ENCODE data around the gene NGFR.

The NGFR gene, protein sequence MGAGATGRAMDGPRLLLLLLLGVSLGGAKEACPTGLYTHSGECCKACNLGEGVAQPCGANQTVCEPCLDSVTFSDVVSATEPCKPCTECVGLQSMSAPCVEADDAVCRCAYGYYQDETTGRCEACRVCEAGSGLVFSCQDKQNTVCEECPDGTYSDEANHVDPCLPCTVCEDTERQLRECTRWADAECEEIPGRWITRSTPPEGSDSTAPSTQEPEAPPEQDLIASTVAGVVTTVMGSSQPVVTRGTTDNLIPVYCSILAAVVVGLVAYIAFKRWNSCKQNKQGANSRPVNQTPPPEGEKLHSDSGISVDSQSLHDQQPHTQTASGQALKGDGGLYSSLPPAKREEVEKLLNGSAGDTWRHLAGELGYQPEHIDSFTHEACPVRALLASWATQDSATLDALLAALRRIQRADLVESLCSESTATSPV

DNA sequence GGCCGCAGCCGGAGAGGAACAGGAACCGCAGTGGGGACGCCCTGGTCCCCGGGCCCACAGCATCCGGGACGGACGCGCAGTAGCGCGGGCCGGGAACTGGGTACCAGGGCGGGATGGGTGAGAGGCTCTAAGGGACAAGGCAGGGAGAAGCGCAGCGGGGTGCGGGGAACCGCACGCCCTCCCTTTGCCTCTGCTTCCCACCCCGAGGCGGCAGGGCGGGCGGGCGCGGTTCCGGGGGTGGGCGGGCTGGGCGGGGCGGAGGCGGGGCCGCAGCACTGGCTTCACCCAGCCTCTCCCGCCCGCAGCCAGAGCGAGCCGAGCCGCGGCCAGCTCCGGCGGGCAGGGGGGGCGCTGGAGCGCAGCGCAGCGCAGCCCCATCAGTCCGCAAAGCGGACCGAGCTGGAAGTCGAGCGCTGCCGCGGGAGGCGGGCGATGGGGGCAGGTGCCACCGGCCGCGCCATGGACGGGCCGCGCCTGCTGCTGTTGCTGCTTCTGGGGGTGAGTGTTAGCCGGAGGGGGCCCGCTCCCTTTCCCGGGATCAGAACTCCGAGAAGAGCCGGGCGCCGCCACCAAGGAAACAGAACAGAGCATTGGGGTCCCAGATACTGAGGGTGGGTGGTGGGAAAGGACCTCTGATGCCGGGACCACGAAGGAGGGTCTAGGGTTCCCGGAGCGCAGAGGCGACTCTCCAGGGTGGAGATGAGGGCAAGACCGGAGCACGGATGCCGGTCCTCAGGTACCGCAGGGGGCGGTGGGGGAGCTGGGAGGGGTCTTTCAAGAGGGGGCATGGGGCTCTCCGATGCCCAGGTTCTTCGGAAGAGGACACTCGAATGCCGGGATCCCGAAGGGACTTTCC lies at the start of gene NGFR:
Gene NGFR, plus strand, starts transcription at position 308 of the 856 bp plus-strand sequence. Its CDS starts 125 bp downstream, at position 433.
- DNase-seq = no peak

DNA sequence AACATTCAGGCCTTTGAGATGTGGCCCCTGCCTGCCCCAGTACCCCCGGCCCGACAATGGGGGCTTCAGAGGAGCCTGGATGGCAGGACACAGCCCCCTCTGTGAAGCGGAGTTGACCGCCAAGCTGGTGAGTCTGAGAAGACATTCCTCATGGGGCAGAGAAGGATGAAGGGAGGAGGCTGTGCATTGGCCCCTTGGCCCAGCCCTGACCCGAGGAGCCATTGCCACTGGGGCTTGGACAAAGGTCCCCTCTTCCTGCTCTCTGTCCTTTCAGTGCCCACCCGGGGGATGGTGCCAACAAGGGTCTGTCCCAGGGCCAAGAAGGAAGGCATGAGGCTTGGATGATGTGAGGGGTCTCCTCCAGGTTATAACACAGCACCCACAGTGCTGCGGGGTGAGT lies 49.5 kb upstream of the NGFR start:
- DNase-seq = no peak

GRCh38 chr17:49447628-49448302 lies 47.3 kb upstream of the NGFR start:
- no peak for DNase-seq

DNA sequence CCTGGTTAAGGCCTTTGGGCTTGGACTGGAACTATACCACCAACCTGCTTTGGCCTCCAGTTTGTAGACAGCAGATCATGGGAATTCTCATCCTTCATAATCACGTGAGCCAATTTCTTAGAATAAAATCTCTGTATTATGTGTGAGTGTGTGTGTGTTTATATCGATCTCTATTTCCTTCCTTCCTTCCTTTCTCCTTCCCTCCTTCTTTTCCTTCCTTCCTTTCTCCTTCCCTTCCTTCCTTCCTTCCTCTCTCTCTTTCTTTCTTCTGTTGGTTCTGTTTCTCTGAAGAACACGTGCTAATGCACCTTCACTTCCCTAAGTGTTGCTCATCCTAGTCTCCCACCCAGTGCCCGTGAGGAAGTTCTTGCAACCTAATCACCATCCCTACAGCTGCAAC lies 44.9 kb upstream of the NGFR start:
- DNase-seq = no peak

DNA sequence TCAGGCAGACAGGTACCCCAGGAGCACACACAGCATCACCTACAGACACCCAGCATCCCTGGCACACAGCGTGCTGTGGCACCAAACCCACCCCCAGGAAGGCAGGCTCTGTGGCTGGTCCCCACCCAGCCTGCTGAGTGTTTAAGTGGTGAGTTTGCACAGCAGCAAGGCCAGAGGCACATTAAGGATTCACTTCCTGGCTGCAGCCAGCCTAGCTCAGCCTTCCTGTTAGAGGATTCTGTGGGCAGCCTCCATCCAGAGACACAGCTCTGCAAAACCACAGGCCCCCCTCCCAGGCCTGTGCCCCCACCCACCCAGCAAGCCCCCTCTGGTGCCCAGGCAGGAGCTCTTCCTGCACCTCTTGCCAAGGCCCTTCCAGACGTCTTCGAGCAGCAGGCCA lies 44.4 kb upstream of the NGFR start:
- DNase-seq = no peak

GRCh38 chr17:49452201-49452600 lies 42.9 kb upstream of the NGFR start:
- DNase-seq = no peak

- DNase-seq = no peak
These were observed 42.4 kb upstream of the NGFR start for GRCh38 chr17:49452661-49453060.

DNA sequence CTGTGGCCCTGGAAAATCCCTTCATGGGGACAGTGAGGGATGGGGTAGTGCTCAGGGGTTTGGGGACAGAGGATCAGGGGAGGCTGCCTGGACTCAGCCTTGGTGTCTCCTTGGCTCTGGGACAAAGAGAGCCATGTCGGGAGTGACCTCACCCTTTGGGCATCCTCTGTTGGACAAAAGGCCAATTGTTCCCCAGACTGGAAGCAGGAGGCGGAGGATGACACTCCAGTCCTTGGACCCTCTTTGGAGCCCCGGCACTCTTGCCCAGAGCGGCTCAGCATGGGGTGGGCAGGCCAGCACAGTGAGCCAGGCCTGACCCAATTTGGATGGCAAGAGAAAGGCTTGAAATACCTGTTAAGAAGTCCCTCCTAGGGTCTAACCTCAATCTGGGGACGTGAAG lies 41.0 kb upstream of the NGFR start:
- no peak for DNase-seq

DNA sequence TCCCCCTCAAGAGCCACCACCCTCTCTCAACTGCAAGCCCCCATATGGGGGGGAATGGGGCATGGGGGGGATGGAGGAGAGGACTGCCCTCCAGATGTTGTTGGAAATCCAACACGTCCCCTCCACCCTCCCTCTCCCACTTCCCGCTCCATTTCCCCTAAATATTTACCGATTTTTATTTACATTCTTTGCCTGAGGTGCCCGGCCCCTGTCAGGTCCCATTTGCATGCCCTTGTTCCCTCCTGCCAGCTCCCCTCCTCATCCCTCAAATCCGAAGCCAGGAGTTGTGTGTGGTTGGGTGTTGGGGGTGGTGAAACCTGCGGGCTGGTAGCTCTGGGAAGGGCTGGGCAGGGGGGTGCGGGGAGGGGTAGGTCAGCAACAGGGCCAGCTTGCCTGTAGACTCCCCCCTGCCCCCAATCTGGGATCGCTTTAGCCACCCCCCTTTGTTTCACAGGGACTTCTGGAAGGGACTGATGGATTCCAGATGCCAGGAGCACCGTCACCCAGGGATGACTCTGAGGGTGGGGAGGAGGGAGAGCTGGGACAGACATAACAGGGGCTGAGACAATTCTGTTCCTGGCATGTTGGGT lies 39.7 kb upstream of the NGFR start:
- DNase-seq = no peak

GRCh38 chr17:49456183-49456965 lies 38.7 kb upstream of the NGFR start:
- no peak for DNase-seq

GRCh38 chr17:49457564-49458535 lies 37.2 kb upstream of the NGFR start:
- no peak for DNase-seq

DNA sequence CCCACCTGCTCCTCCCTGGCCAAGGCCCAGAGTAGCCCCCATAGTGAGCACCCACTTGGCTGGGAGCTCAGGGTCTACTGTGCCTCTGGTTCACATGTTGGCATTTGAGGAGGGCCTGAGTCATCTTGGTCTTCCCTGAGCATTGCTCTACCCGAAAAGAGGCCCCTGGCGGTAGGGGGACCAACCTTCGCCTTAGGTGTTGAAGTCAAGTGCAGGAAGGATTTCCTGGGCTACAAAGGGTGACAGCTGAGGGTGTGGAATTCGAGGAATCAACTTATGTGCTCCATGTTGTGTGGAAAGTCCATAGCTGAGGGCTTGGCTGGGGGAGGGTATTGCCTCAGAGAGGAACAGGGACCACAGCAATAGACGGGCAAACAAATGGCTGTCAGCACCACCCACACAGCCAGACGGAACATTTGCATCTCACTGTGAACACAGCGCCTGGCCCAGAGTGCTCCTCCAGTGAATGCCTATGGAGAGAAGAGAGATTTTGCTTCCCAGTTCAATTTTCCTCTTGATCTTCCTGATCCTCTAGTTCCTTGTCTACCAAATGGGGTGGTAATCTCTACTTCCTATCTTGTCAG lies 35.6 kb upstream of the NGFR start:
- no peak for DNase-seq

DNA sequence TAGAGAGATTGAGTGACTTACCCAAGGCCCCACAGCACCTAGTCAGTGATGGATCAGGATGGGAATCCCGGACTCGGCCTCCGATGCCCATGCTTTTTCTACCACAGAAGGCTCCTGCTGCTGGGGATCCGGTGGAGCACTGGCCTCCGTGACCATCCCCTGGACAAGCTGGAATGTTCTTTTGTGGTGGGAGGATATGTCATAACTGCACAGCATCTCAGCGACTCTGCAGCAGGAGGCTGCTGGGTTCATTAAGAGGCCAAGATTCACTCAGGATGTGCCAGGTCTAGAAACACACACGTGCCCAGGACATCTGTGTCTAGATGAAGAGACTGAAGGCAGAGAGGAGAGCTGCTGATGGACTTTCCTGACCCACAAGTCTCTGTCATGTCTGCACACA lies 34.7 kb upstream of the NGFR start:
- no peak for DNase-seq

DNA sequence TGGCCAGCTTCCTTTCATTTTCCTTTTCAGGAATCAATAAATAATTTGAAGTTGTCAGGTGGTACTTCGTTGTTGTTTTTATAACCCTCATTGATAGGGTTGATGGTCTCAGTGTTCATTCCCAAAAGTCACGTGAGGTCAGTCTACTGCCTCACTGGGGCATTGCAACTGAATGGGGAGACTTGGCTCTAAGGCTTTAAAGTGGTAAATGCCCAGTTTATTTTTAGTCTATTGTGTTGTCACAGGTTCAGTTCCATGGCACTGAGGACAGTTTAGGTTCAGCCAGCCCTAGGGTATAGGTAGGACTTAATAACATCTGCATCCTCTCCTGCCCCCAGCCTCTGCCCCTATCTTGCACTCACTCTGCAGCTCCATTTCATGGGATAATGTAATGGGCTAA lies 33.5 kb upstream of the NGFR start:
- no peak for DNase-seq

- DNase-seq = no peak
These were observed 31.0 kb upstream of the NGFR start for GRCh38 chr17:49464049-49464448.

DNA sequence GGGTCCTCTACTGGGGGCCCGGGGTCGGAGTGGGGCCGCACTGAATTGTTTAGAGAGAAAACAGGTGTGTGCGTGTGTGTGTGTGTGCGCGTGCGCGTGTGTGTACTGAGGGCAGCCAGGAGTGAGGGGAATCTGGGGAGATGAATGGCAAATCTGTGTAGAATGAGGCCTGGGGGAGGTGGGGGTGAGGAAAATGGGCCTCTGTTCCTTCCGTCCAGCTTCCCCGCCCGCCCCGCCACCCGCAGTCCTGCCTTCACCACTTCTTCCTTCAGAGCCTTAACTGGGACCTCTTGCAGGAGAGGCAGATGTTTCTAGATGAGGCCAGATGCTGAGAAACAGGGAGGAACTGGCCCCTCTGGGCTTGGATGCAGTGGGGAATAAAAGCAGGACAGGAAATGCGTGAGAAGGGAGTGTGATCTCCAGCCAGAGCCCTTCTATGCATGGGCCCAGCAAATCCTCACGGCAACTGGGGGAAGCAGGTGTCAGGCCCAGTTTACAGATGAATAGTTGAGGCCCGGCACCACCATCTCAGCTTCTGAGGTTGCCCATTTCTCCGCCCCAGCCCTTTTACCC lies 29.7 kb upstream of the NGFR start:
- DNase-seq = no peak

- DNase-seq = no peak
These were observed 28.7 kb upstream of the NGFR start for GRCh38 chr17:49466436-49466835.

- no peak for DNase-seq
These were observed 27.9 kb upstream of the NGFR start for GRCh38 chr17:49467175-49467574.

DNA sequence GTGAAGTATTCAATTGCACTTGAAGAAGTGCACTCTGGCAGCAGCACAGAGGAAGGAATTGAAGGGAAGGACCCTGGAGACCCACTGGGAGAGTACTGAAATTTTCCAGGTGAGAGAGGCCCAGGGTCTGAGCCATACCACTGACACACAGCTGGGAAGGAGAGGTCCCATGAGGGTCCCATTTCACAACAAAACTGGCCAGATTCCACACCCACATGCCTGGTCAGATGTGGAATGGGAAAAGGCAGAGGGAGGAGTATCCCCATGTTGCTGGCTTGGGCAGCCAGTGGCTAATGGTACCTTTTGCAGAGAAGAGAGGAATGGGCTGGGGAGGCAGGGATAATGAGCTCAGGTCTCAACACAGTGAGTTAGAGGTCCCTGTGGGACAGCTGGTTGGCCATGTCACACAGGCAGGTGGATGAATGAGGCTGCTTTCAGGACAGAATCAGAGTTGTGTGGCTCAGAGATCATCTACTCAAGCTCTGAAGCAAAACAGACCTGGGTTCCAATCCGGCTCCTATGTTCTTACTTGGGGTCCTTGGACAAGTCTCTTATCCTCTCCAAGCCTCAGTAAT lies 26.2 kb upstream of the NGFR start:
- no peak for DNase-seq

Measured in cortex of kidney (tissue), 1 donor.